Calu3 (cell line): ENCODE measurements around the gene TRIM6. TPM values are rescaled to one million over a fixed set of nuclear protein-coding genes. Genes with fewer than 3 reads are reported as not detected.

Experiments used
- BruUV-seq: library from RNA; stranded (reverse); fragments of 400-500 nt; replicated peaks from 2 replicates; lab custom pipeline; 2021; lab: Mats Ljungman, UMichigan
- CTCF ChIA-PET: fragments of 300-600 bp; sonication (Branson Sonifier 250); formaldehyde crosslinking; loops from one replicate; lab custom pipeline; 2022; ENCODE audit warnings: antibody characterized with exemption; lab: Charles Lee
- DNase-seq: peaks from one replicate; pipeline ENCODE4 v3.0.0; 2022
- H3K27ac Mint-ChIP-seq: one replicate; pipeline ENCODE4 v1.8.0; 2022; ENCODE audit warnings: mixed read lengths; ENCODE audit not compliant: unreplicated experiment
- H3K27me3 Mint-ChIP-seq: one replicate; pipeline ENCODE4 v1.8.0; 2022; ENCODE audit warnings: mixed read lengths; ENCODE audit not compliant: unreplicated experiment
- H3K36me3 Mint-ChIP-seq: one replicate; pipeline ENCODE4 v1.8.0; 2022; ENCODE audit warnings: mild to moderate bottlenecking, moderate library complexity, mixed read lengths; ENCODE audit not compliant: insufficient read depth, unreplicated experiment
- H3K4me1 Mint-ChIP-seq: one replicate; pipeline ENCODE4 v1.8.0; 2022; ENCODE audit warnings: mild to moderate bottlenecking, low read depth, mixed read lengths; ENCODE audit not compliant: unreplicated experiment
- H3K4me3 Mint-ChIP-seq: one replicate; pipeline ENCODE4 v1.8.0; 2022; ENCODE audit warnings: mild to moderate bottlenecking, low read depth, moderate library complexity, mixed read lengths; ENCODE audit not compliant: unreplicated experiment
- H3K9me3 Mint-ChIP-seq: one replicate; pipeline ENCODE4 v1.8.0; 2022; ENCODE audit warnings: low read depth, mixed read lengths; ENCODE audit not compliant: unreplicated experiment
- intact Hi-C: fragments of 100-400 bp; cut with micrococcal nuclease; formaldehyde crosslinking; loops from one replicate; pipeline ENCODE4 v1.10.0; 2022; ENCODE audit not compliant: unreplicated experiment
- total RNA-seq: library from RNA; stranded (reverse); gene quantifications from 2 replicates; pipeline ENCODE4 v1.2.3, GENCODE V29; 2022
- TF ChIP-seq, protein P1 (sequence below): fragments of 200-600 bp; IDR thresholded peaks from one replicate; pipeline ENCODE4 v1.8.0; 2022; ENCODE audit warnings: antibody characterized with exemption; ENCODE audit not compliant: unreplicated experiment

Gene TRIM6
- total RNA-seq, 1 experiment from 2014 or later = 0.80 TPM

DNA sequence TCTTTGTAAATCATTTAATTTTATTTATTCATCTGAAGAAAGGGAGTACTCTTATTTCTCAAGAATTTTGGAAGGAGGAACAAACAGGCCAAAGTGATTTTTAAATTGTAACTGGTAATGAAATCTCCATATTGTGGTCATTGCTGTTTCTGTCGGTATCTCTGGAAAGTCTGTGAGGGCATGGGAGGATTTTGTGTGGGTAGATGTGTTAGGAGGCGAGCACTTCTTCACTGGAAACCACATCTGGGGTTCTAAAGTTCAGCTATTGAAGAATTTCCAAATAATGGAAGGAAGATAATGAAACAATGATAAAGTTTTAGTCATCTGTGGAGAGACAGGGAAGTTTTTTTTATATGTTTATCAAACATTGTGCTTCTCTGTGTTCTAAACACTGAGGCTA lies 35.0 kb downstream of the TRIM6 start:
- intact Hi-C loops = no loop called here
- no peaks in the 10 kb centered on the region for H3K9me3 Mint-ChIP-seq
- no peaks in the 10 kb centered on the region for H3K27me3 Mint-ChIP-seq
- CTCF ChIA-PET = no interaction called here
- H3K4me3 Mint-ChIP-seq = no peak overlapping the region
- TF ChIP-seq, protein P1, sequence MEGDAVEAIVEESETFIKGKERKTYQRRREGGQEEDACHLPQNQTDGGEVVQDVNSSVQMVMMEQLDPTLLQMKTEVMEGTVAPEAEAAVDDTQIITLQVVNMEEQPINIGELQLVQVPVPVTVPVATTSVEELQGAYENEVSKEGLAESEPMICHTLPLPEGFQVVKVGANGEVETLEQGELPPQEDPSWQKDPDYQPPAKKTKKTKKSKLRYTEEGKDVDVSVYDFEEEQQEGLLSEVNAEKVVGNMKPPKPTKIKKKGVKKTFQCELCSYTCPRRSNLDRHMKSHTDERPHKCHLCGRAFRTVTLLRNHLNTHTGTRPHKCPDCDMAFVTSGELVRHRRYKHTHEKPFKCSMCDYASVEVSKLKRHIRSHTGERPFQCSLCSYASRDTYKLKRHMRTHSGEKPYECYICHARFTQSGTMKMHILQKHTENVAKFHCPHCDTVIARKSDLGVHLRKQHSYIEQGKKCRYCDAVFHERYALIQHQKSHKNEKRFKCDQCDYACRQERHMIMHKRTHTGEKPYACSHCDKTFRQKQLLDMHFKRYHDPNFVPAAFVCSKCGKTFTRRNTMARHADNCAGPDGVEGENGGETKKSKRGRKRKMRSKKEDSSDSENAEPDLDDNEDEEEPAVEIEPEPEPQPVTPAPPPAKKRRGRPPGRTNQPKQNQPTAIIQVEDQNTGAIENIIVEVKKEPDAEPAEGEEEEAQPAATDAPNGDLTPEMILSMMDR = no peak
- DNase-seq = no peak
- peaks cover 5% of the 10 kb centered on the region for H3K36me3 Mint-ChIP-seq
- H3K4me1 Mint-ChIP-seq = peaks cover 2% of the 10 kb centered on the region
- no TSS peak for BruUV-seq
- H3K27ac Mint-ChIP-seq = no peak overlapping the region

DNA sequence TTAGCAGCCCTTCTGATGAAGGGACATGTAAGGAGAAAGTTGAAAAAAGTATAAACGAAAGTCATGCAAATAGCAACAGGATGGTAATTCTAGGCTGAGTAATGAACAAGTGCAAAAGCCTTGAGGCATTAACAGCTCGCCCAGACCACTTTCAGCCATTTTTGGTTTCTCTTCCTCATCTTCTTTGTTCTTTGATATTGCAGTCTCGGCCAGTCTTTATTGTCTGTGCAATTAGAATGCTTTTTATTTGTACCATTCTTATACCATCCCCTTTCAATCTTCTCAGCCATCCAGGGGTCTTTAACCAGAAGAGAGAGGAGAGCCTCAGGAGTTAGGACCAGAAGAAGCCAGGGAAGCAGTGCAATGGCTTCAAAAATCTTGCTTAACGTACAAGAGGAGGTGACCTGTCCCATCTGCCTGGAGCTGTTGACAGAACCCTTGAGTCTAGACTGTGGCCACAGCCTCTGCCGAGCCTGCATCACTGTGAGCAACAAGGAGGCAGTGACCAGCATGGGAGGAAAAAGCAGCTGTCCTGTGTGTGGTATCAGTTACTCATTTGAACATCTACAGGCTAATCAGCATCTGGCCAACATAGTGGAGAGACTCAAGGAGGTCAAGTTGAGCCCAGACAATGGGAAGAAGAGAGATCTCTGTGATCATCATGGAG lies 35.7 kb downstream of the TRIM6 start:
- CTCF ChIA-PET = no interaction called here
- TF ChIP-seq, protein P1 = no peak
- peaks cover 5% of the 10 kb centered on the region for H3K36me3 Mint-ChIP-seq
- H3K4me1 Mint-ChIP-seq = no peaks in the 10 kb centered on the region
- intact Hi-C loops = no loop called here
- BruUV-seq = no TSS peak
- no peak overlapping the region for H3K27ac Mint-ChIP-seq
- no peaks in the 10 kb centered on the region for H3K9me3 Mint-ChIP-seq
- no peak overlapping the region for H3K4me3 Mint-ChIP-seq
- H3K27me3 Mint-ChIP-seq = no peaks in the 10 kb centered on the region
- no peak for DNase-seq

GRCh38 chr11:5639953-5640352 lies 43.5 kb downstream of the TRIM6 start:
- no TSS peak for BruUV-seq
- no peak overlapping the region for H3K4me3 Mint-ChIP-seq
- H3K27ac Mint-ChIP-seq = no peak overlapping the region
- H3K4me1 Mint-ChIP-seq = no peaks in the 10 kb centered on the region
- CTCF ChIA-PET = interaction anchor here (0.6 kb wide), 1 partner anchor 17 kb away, joined by 3 read pairs; no protein-coding TSS in a partner anchor
- no peaks in the 10 kb centered on the region for H3K9me3 Mint-ChIP-seq
- no peaks in the 10 kb centered on the region for H3K27me3 Mint-ChIP-seq
- DNase-seq = no peak
- intact Hi-C loops = no loop called here
- TF ChIP-seq, protein P1 = no peak
- H3K36me3 Mint-ChIP-seq = no peaks in the 10 kb centered on the region

- Mint-ChIP-seq H3K4me3 (no peak overlapping the region), H3K4me1 (no peaks in the 10 kb centered on the region), H3K36me3 (no peaks in the 10 kb centered on the region), H3K9me3 (no peaks in the 10 kb centered on the region), H3K27me3 (no peaks in the 10 kb centered on the region), H3K27ac (no peak overlapping the region)
- CTCF ChIA-PET = no interaction called here
- intact Hi-C loops = no loop called here
- TF ChIP-seq, protein P1 = no peak
- no peak for DNase-seq
- BruUV-seq = no TSS peak
Measured at GRCh38 chr11:5643585-5643984, 47.1 kb downstream of the TRIM6 start.
